Stimulated activated CD8-positive, alpha-beta memory T cell treated with anti-CD3 and anti-CD28 coated beads, Interleukin-12 subunit alpha, Interleukin-12 subunit beta, amount 100 ng/mL, for 24 hours (primary cell): ENCODE data around the gene CELF1.
A peak's percentile ranks its signal among the peaks of the same experiment; 100 is the strongest.

Experiments
- DNase-seq: peaks from one replicate; pipeline ENCODE4 v3.0.0-alpha.2; 2020; ENCODE audit errors: extremely low read depth

The CELF1 gene

GRCh38 chr11:47447906-47448305, 105.0 kb downstream of the CELF1 start:
- DNase-seq: no peak

GRCh38 chr11:47446833-47447232, 106.1 kb downstream of the CELF1 start:
- DNase-seq: no peak

DNA sequence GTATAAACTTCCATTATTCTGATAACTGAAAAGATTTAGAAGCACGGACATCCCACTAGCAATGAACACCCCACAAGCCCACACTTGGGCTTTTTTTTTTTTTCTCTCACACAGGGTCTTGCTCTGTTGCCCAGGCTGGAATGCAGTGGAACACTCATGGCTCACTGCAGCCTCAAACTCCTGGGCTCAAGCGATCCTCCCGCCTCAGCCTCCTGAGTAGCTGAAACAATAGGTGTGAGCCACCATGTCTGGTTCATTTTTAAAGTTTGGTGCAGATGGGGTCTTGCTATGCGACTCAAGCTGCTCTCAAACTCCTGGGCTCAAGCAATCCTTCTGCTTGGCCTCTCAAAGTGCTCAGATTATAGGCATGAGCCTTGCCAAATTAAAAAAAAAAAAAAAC, 107.1 kb downstream of the CELF1 start:
- no peak for DNase-seq

DNA sequence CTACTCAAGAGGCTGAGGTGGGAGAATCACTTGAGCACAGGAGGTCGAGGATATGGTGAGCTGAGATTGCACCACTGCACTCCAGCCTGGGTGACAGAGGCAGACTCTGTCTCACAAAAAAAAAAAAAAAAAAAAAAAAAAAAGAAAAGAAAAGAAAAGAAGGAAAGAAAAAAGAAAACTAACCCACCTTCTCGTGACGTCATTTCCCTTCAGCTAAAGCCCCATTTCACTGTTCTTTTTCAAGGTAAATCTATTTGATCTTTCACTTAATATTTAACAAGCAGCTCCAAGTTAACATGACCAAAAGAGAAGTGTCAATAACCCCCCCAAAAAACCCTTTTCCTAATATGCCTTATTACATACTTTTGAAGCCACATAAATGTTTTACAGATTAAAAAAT, 109.1 kb downstream of the CELF1 start:
- no peak for DNase-seq

DNA sequence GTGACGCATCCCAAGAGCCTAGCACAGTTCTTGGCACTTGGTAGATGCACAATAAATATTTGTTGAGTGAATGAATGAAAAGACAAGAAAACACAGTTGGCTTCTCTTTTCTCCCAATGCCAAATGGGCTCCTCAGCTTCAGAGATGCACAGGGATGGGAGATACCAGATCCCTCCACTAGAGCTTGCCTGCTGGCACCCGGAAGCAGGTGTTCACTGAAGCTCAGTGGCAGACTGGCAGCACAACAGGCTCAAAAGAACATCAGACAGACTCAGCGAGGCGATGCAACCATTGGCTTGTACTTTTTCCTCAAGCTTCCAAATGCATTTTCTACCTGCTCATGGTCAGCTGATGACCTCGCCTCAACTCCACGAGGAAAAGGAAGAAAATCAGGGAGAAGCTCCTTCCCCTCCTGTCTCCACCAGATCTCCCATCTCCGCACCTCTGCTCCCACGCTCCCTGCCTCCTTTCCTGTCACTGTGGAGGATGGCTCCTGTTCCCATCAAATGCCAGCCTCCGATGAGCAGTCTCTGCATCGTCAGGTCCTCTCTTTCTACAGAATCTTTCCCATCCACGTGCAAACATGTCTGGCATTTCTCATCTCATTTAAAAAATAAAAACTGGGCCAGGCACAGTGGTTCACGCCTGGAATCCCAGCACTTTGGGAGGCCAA, 109.8 kb downstream of the CELF1 start:
- no peak for DNase-seq

DNA sequence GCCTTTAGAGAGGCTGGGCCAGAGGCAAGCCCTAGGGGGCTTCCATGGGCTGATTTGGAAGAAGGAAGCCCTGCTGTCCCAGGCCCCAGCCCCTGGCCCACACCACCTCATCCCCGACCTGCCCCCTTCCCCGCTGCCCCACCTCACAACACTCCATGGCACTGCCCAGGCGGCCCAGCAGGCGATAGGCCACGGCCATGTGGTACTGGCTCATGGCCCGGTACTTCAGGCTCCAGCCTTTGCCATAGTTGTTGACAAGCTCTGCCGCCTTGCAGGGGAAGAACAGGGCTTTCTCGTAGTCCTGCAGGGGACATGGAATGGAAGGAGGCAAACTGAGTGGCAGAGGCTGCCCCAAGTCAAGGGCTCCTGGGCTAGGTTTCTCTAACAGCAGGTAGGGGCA, 110.4 kb downstream of the CELF1 start:
- DNase-seq: no peak

GRCh38 chr11:47441421-47441820, 111.5 kb downstream of the CELF1 start:
- no peak for DNase-seq

GRCh38 chr11:47440054-47440476, 112.9 kb downstream of the CELF1 start:
- no peak for DNase-seq

DNA sequence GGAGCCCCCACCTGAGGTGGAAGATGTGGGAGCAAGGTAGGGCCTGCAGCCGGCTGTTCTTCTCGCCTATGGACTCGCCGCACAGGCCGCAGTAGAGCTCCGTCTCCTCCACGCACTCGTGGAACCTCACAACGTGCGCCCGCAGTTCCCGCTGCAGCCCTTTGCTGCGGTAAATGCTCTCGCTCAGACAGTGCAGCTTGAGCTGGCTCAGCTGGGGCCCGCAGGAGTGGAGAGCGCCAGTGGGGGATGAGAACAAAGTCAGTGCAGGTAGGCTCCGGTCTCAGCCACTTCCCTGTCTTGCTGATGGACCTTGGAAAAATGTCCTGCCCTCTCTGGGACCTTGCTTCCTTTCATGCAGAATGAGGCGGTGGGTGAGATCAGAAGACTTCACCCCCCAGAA, 114.2 kb downstream of the CELF1 start:
- DNase-seq: no peak

DNA sequence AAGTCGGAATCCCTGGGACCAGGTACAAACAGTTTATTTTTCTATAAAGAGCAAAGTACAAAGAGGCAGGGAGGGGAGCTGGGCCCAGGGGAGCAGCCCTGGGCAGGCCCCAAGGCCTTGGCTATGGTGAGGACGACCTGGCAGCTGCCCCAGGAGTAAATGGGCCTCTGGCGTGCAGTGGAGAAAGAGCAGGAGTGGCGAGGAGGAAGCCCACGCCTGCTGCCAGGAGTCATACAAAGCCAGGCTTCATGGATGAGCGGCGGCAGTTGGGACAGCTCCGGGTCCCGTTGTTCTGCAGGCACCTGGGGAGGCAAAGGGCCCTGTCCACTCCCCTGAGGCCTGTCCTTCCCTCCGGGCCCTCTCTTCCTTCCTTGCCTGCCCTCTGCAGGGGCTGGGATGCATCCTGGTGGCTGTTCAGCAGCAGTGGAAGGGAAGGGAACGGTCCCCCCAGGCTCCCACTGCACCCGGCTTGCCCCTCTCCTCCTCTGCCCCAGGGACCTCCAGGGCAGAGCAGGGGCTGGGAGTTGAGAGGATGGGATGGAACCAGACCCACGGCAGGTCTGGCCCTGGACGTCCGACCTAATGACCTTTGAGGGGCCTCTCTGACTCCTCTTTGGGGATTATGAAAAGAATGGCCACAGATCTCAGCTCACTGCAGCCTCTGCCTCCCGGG, 115.0 kb downstream of the CELF1 start:
- DNase-seq: no peak

- no peak for DNase-seq
These were observed 115.7 kb downstream of the CELF1 start for GRCh38 chr11:47437218-47437745.

- no peak for DNase-seq
These were observed 116.2 kb downstream of the CELF1 start for GRCh38 chr11:47436726-47437125.

GRCh38 chr11:47435687-47436086, 117.2 kb downstream of the CELF1 start:
- DNase-seq: no peak

- no peak for DNase-seq
These were observed 118.7 kb downstream of the CELF1 start for GRCh38 chr11:47434011-47434786.

GRCh38 chr11:47433157-47433556, 119.8 kb downstream of the CELF1 start:
- DNase-seq: no peak

DNA sequence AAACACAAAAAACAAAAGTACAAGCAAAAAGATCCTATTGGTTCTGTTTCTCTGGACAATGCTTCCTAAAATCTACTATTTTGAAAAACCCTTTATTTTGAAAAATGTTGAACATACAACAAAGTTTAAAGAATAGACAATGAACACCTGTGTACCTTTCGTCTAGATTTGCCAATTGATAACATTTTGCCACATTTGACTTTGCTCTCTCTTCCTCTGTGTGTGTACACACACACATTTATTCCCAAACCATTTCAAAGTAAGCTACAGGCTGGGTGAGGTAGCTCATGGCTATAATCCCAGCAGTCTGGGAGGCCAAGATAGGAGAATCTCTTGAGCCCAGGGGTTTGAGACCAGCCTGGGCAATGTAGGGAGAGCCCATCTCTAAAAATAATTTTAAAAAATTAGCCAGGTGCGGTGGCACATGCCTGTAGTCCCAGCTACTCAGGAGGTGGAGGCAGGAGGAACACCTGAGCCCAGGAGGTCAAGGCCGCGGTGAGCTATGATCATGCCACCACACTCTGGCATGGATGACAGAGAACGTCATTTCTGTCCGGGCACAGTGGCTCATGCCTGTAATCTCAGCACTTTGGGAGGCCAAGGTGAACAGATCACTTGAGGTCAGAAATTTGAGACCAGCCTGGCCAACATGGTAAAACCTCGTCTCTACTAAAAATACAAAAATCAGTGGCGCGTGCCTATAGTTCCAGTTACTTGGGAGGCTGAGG, 121.4 kb downstream of the CELF1 start:
- no peak for DNase-seq

DNA sequence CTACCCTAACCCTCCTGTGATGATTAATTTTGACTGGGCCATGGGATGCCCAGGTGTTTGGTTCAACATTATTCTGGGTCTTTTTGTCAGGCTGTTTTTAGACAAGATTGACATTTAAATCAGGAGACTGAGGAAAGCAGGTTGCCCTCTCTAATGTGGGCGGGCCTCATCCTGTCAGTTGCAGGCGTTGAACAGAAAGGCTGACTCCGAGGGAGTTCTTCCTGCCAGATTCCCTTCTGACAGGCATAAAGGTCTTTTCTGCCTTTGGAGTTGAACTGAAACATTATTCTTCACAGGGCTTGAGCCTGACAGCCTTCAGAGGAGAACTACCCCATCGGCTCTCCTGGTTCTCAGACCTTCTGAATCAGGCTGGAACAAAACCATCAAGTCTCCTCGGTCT, 122.4 kb downstream of the CELF1 start:
- DNase-seq: no peak

GRCh38 chr11:47426062-47426956, 126.6 kb downstream of the CELF1 start, which contains the start of gene PSMC3:
Gene PSMC3 (minus strand): TSS chr11:47426439. CDS start chr11:47426279, 160 bp downstream.
- peak; percentile 98 for DNase-seq

- no peak for DNase-seq
These were observed 127.3 kb downstream of the CELF1 start for GRCh38 chr11:47425611-47426010.

DNA sequence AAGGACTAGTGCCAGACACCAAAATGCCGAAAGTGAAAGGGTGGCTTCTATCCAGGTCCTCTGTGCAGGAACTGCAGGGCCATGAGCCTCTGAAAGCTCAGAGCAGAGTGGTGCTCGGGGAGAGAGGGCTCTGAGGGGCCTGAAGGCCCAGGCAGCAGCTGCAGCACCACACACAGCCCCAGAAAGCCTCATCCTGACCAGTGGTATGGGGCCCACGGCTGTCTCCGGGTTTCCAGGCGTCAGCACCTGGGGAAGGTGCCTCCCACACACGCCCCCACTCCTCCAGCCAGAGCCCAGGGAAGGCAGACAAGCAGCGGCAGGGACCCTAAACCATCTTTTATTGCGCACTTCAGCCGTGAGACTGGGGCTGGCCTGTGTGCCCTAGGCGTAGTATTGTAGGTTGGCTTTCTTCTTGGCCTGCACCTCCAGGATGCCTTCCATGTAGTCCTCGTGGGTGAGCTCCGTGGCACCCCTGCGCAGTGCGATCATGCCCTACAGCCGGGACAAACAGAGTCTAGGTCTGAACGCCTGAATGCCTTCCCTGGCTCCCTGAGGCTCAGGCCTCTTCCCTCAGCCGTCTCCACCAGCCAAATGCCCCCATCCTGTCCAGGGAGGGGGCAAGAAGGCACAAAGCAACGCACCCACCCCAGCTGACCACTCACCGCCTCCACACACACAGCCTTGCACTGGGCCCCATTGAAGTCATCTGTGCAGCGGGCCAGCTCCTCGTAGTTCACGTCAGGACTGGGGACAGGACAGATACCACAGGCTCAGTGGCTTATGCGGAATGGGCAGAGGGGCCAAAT, 134.3 kb downstream of the CELF1 start:
- DNase-seq: no peak
